Spleen (tissue), 11 donors: ENCODE data around the gene CABP1. TPM values are rescaled to one million over a fixed set of nuclear protein-coding genes. Genes with fewer than 3 reads are reported as not detected.

Experiments
- DNase-seq: peaks from one replicate; pipeline ENCODE4 v3.0.0-alpha.2; 2020
- H3K27ac ChIP-seq, 8 donors: fragments of 200-600 bp; sonication (generic) in 7 of 8; 1 replicate in 4 of 8; 2 replicates in 4 of 8; pipeline versions ENCODE4 v1.5.0 to v1.8.0; 2016 to 2021; ENCODE audit warnings: inconsistent platforms in 4 of 8, mild to moderate bottlenecking in 4 of 8, moderate library complexity in 1 of 8
- H3K27me3 ChIP-seq, 7 donors: fragments of 200-600 bp; sonication (generic) in 6 of 7; replicated peaks in 1 of 7; 1 replicate in 4 of 7; 2 replicates in 3 of 7; pipeline versions ENCODE4 v1.5.0 to v1.8.0; 2016 to 2021; ENCODE audit warnings: inconsistent platforms in 3 of 7, mild to moderate bottlenecking in 1 of 7
- H3K36me3 ChIP-seq, 6 donors: fragments of 200-600 bp; sonication (generic) in 5 of 6; 1 replicate in 4 of 6; 2 replicates in 2 of 6; pipeline versions ENCODE4 v1.5.0 to v1.8.0; 2016 to 2021; ENCODE audit warnings: inconsistent platforms in 2 of 6
- H3K4me1 ChIP-seq, 6 donors: fragments of 200-600 bp; sonication (generic) in 5 of 6; 1 replicate in 3 of 6; 2 replicates in 3 of 6; pipeline versions ENCODE4 v1.5.0 to v1.8.0; 2016 to 2021; ENCODE audit warnings: inconsistent platforms in 3 of 6
- H3K4me3 ChIP-seq, 8 donors: fragments of 200-600 bp; sonication (generic) in 7 of 8; 1 replicate in 4 of 8; 2 replicates in 4 of 8; pipeline versions ENCODE4 v1.5.0 to v1.8.0; 2016 to 2021; ENCODE audit warnings: inconsistent platforms in 4 of 8, mild to moderate bottlenecking in 4 of 8, moderate library complexity in 2 of 8
- H3K9me3 ChIP-seq, 8 donors: fragments of 200-600 bp; sonication (generic) in 7 of 8; 1 replicate in 4 of 8; 2 replicates in 4 of 8; pipeline versions ENCODE4 v1.5.0 to v1.8.0; 2016 to 2021; ENCODE audit warnings: inconsistent platforms in 4 of 8
- POLR2A ChIP-seq, 3 donors: fragments of 450-650 bp; IDR thresholded peaks; one replicate each; pipeline ENCODE4 v1.5.1; 2017; ENCODE audit warnings: antibody characterized with exemption in 3 of 3, mild to moderate bottlenecking in 1 of 3
- POLR2AphosphoS5 ChIP-seq, 3 donors: sonication (generic); formaldehyde crosslinking; IDR thresholded peaks; one replicate each; pipeline ENCODE4 v1.5.1; 2017; ENCODE audit warnings: antibody characterized with exemption in 3 of 3
- WGBS, 5 donors: extraction: QIAGEN DNeasy Blood & Tissue Kit in 3 of 5; methylation state at CpG; one replicate each; pipeline versions ENCODE4 v1.1.5 to v1.1.7; 2013 to 2018; 5-methylcytosine and 5-hydroxymethylcytosine counted together
- intact Hi-C: fragments of 100-400 bp; cut with DNase I; formaldehyde crosslinking; loops from one replicate; pipeline ENCODE4 v1.15.0; 2023; ENCODE audit warnings: low total_unique reads
- polyA plus RNA-seq, 3 donors: library from polyadenylated mRNA; stranded (reverse); fragments of 200-250 nt; gene quantifications; one replicate each; pipeline ENCODE4 v1.2.1, GENCODE V29; 2013
- total RNA-seq, 7 donors: library from RNA; depleted of rRNA in 3 of 7; stranded (reverse); fragments of >200 nt in 3 of 7; fragmentation: NEBNext Ultra II Directional in 4 of 7; extraction: Animal tissue kit (Norgen Biotek cat#: 25700) in 4 of 7; gene quantifications; one replicate each; pipeline versions ENCODE4 v1.1.0 to v1.2.1, GENCODE V29; 2016 to 2021
- TF ChIP-seq, protein P1 (sequence below), 11 experiments: fragments of 200-600 bp in 7 of 11; fragments of 450-650 bp in 4 of 11; sonication (generic) in 4 of 11; IDR thresholded peaks in 8 of 11; conservative IDR thresholded peaks in 3 of 11; 1 replicate in 7 of 11; 2 replicates in 4 of 11; pipeline versions ENCODE4 v1.4.0 to v1.8.0; 2016 to 2021; ENCODE audit warnings: antibody characterized with exemption in 11 of 11, inconsistent platforms in 4 of 11, mild to moderate bottlenecking in 1 of 11
- donor health status: healthy with polysubstance abuse.
- donor health status: DM: no; HTN: no; CAD: no; lungs with moderate emphysema.
- donor health status: DM: no; HTN: no; CAD: no.
- donor health status: Bipolar disorder and iron deficiency.
- donor health status: healthy.
- donor health status: DM: no; HTN: no; CAD: no.
- donor health status: DM: yes; HTN: yes; CAD: no.

CABP1 gene
- total and polyA plus RNA-seq, 10 donors: 0.27 to 2.8 (median 0.60) TPM; not detected in 1

- Histone ChIP-seq H3K27ac (peak overlapping the region in 6 of 8 donors; percentile 43 to 96 (median 93)), H3K4me1 (peaks cover 32 to 60% (median 52%) of the 10 kb centered on the region in 6 donors), H3K4me3 (peak overlapping the region in 3 of 8 donors; percentile 82 to 98 (median 91)), H3K27me3 (no peaks in the 10 kb centered on the region), H3K9me3 (no peaks in the 10 kb centered on the region), H3K36me3 (no peaks in the 10 kb centered on the region)
- no peak for TF ChIP-seq POLR2A (IDR thresholded peaks at IDR 0.05)
- TF ChIP-seq POLR2AphosphoS5 (IDR thresholded peaks at IDR 0.05): no peak
- TF ChIP-seq, protein P1, sequence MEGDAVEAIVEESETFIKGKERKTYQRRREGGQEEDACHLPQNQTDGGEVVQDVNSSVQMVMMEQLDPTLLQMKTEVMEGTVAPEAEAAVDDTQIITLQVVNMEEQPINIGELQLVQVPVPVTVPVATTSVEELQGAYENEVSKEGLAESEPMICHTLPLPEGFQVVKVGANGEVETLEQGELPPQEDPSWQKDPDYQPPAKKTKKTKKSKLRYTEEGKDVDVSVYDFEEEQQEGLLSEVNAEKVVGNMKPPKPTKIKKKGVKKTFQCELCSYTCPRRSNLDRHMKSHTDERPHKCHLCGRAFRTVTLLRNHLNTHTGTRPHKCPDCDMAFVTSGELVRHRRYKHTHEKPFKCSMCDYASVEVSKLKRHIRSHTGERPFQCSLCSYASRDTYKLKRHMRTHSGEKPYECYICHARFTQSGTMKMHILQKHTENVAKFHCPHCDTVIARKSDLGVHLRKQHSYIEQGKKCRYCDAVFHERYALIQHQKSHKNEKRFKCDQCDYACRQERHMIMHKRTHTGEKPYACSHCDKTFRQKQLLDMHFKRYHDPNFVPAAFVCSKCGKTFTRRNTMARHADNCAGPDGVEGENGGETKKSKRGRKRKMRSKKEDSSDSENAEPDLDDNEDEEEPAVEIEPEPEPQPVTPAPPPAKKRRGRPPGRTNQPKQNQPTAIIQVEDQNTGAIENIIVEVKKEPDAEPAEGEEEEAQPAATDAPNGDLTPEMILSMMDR (IDR thresholded peaks at IDR 0.05 in 8 of 11, conservative IDR thresholded peaks at IDR 0.05 in 3 of 11): no peak
- 33 to 54% (median 42%) methylated on average over 3 of the region's 3 CpGs for WGBS, 5 donors
- intact Hi-C loops: no loop called here
- no peak for DNase-seq
Observed at GRCh38 chr12:120685522-120685921, 45.1 kb downstream of the CABP1 start.

GRCh38 chr12:120686151-120686689, 45.8 kb downstream of the CABP1 start:
- peak overlapping the region; percentile 86 to 96 (median 93) for H3K27ac ChIP-seq
- H3K36me3 ChIP-seq: no peaks in the 10 kb centered on the region
- H3K4me1 ChIP-seq: peaks cover 34 to 63% (median 57%) of the 10 kb centered on the region in 6 donors
- DNase-seq: peak; percentile 99
- intact Hi-C loops: no loop called here
- peak overlapping the region; percentile 81 to 98 (median 95) for H3K4me3 ChIP-seq
- peak in 1 of 3 donors; percentile 63 for TF ChIP-seq POLR2A (IDR thresholded peaks at IDR 0.05)
- peak; percentile 45 to 79 (median 70) for TF ChIP-seq POLR2AphosphoS5 (IDR thresholded peaks at IDR 0.05)
- TF ChIP-seq, protein P1 (IDR thresholded peaks at IDR 0.05 in 8 of 11, conservative IDR thresholded peaks at IDR 0.05 in 3 of 11): no peak
- WGBS, 5 donors: 0 to 1% (median 1%) methylated on average over 44 to 46 of the region's 46 CpGs
- no peaks in the 10 kb centered on the region for H3K27me3 ChIP-seq
- no peaks in the 10 kb centered on the region for H3K9me3 ChIP-seq

DNA sequence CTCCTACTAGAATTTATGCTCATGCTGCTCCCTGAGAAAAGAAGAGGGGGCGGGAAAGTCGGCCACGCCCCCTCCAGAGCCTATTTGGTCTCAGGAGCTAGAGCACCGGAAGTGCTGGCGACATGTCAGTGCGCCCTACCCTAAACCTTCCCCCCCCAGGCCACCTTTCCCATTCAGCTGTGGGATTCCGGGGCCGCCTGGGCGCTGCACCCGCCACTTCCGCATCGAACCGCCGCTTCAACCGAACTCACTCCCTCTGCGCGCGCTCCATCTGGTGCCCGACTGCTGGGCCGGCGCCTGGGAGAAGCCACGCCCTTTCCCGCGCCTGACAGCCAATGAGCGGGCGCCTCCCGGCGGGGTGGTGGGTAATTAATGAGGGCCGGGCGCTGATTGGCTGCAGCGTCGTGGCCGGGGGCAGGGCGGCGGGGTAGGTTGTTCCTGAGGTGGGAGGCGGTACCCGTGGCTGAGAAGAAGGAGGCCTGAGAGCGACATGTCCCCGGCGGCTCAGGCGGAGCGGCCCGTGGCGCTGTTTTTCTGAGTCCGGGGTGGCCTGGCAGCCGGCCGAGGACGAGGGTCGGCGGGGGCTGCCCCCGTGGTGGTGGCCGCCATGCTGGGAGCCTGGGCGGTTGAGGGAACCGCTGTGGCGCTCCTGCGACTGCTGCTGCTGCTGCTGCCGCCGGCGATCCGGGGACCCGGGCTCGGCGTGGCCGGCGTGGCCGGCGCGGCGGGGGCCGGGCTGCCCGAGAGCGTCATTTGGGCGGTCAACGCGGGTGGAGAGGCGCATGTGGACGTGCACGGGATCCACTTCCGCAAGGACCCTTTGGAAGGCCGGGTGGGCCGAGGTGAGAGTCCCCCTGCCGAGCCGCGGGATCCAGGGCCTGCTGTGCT, 46.5 kb downstream of the CABP1 start, which contains the start of gene MLEC:
Gene MLEC, plus strand, starts transcription at position 460 of the 888 bp plus-strand sequence. Its CDS starts 148 bp downstream, at position 608.
- H3K4me1 ChIP-seq: peaks cover 37 to 71% (median 64%) of the 10 kb centered on the region in 6 donors
- no peaks in the 10 kb centered on the region for H3K27me3 ChIP-seq
- intact Hi-C loops: no loop called here
- DNase-seq: peak; percentile 99
- peak within 1 kb of the TSS; percentile 81 to 98 (median 95) for H3K4me3 ChIP-seq
- H3K27ac ChIP-seq: peak within 1 kb of the TSS; percentile 86 to 96 (median 93)
- WGBS, 5 donors: 0 to 1% (median 1%) methylated on average over 46 to 84 of the region's 84 CpGs
- no peaks in the 10 kb centered on the region for H3K36me3 ChIP-seq
- no peaks in the 10 kb centered on the region for H3K9me3 ChIP-seq
- TF ChIP-seq POLR2A (IDR thresholded peaks at IDR 0.05) (peak in 1 of 3 donors; percentile 41), POLR2AphosphoS5 (IDR thresholded peaks at IDR 0.05) (peak; percentile 87 to 93 (median 91))
- TF ChIP-seq, protein P1 (IDR thresholded peaks at IDR 0.05 in 8 of 11, conservative IDR thresholded peaks at IDR 0.05 in 3 of 11): peak in 7 of 11 experiments; percentile 27 to 62 (median 44)
